GM18909 (cell line): ENCODE data around the gene MAN1A1.
A peak's percentile ranks its signal among the peaks of the same experiment; 100 is the strongest.

Experiments used
- ATAC-seq: cut with Tn5 transposase; IDR thresholded peaks from one replicate; pipeline ENCODE4 v1.9.1; 2021; ENCODE audit warnings: mild to moderate bottlenecking; ENCODE audit not compliant: unreplicated experiment, poor library complexity

MAN1A1 gene

DNA sequence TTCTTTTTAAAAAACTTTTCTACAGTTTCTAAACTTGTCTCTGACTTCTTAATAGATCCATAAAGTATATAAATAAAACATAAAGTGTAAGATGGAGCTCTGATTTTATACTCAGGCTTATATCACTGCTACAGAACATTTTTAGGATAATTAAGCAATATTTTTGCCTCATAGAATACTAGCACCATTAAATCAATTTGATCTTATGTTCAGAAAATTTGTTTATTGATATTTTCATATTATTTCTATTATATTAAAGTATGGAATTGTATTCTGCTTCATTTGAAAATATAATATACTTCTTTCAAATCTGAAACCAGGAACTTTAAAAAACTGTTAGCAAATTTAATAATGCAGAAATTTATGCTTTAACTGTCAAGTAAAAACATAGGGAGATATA, 106.5 kb downstream of the MAN1A1 start:
- no peak for ATAC-seq

DNA sequence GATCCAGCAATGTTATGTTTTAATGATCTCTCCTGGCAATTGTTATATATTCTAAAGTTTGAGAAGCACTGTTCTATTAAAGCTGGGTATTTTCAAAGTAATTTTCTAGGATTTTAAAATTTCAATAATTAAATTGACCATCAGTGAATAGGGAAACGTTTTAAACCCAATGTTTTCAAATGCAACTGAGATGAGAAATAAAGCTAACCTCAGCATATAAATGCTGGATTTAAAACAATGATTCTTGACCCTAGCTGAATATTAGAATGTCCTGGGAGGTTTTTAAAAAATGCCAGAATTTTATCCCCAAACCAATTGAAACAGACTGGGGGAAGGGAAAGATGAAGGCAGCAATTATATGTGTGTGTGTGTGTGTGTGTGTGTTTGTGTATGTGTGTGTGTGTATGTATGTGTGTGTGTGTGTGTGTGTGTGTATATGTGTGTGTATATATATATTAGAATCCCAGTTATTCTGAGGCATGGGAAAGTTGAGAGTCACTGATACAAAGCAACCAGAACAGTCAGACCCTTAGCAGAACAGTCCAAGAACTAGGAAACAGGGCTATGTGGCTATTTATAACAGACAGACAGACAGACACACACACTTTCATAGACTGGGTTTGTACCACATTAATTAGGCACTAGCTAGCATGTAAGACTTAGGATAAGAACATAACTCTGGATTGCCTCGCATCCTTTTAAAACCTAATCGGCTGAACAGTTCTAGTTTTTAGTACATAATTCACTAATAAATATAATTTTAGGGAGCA, 107.8 kb downstream of the MAN1A1 start:
- no peak for ATAC-seq

DNA sequence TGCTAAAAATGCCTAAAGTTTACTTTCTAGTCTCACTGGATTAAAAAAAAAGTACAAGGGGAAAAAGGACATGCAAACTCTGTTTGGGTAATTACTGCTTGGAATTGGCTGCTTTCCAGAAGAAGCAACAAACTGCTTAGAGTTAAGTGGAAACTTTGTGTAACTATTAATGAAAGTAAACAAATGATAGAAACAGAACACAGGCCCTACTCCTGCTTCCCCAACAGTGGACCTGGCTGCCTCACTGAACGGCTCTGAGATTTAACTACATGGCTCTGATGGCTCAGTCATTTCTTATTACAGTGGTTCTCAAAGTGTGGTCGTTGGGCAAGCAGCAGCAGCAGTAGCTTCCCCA, 108.5 kb downstream of the MAN1A1 start:
- ATAC-seq, result peak; percentile 82

DNA sequence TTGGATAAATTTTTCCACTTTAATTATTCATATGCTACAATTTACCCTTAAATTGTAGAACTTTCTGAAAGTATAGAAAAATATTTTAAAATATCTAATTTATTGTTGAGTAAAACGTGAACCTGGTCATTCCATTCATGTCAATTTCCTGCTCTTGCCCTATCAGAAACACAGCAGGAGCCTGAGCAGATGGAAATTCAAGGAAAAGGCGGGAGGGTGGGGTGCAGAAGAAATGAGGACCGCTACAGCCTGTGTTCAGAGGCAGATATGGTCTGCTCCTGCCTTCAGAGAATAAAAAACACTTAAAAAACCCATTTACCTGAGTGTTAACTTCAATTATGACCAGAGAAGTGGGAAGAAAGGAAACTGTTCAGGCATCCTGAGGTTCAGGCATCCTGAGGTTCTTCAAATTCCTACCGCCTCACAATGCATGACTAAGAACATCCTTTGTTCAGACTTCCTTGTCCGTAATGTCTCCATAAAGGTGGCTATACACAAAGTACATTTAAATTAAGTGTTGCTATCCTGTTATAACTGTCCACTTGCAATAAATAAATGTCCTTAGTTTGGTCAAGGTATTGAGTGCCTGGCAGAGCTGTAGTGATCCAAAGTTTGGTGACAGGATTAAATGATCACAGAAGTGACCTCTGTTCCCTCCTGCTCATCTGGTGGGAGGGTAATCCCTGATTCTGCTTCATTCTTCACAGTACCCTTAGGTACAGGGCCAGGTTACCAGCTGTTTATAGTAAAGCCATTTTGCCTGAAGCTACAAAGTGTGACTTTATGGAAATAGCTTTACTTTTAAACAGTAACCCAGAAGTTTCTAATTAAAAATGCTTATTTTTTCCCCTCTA, 109.1 kb downstream of the MAN1A1 start:
- ATAC-seq, result peak; percentile 53

DNA sequence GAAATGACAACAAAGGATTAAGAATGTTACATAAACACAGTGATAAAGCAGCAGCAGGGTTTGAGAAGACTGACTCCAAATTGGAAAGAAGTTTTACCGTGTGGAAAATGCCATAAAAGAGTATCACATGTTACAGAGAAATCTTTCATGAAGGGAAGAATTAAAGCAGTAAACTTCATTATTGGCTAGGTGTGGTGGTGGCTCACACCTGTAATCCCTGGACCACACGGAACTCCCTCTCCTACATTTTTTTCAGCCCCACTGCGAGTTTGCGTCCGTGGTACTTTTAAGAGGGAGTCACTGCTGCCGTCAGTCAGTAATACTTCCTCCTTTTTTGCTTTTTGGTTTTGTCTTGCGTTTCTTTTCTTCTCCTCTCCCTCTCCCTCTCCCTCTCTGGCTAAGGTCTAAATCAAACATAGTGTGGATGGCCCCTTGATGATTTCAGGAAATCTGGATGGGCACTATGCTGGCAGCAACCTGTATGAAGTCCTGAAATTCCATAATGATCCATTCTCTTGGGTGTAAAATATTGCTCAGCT, 112.3 kb downstream of the MAN1A1 start:
- ATAC-seq, result no peak

DNA sequence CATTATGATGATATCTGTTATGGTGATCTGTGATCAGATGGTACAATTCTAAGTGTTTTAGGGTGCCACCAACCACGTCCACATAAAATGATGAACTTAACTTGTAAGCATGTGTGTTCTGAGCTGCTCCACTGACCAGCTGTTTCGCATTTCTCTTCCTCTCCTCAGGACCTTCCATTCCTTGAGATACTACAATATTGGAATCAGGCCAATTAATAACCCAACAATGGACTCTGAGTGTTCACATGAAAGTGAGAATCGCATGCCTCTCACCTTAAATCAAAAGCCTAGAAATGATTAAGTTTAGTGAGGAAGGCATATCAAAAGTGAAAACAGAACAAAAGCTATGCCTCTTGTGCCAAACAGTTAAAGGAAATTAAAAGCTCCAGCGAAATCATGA, 114.6 kb downstream of the MAN1A1 start:
- no peak for ATAC-seq

DNA sequence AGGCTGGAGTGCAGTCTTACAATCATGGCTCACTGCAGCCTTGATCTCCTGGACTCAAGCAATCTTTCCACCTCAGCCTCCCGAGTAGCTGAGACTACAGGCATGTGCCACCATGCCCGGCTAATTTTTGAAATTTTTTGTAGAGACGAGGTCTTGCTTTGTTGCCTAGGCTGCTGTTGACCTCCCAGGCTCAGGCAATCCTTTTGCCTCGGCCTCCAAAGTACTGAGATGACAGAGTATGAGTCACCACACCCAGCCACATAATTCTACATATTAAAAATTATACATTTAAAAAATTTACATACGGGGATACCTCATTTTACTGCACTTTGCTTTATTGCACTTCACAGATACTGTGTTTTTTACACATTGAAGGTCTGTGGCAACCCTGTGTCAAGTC, 115.1 kb downstream of the MAN1A1 start:
- ATAC-seq, result no peak

DNA sequence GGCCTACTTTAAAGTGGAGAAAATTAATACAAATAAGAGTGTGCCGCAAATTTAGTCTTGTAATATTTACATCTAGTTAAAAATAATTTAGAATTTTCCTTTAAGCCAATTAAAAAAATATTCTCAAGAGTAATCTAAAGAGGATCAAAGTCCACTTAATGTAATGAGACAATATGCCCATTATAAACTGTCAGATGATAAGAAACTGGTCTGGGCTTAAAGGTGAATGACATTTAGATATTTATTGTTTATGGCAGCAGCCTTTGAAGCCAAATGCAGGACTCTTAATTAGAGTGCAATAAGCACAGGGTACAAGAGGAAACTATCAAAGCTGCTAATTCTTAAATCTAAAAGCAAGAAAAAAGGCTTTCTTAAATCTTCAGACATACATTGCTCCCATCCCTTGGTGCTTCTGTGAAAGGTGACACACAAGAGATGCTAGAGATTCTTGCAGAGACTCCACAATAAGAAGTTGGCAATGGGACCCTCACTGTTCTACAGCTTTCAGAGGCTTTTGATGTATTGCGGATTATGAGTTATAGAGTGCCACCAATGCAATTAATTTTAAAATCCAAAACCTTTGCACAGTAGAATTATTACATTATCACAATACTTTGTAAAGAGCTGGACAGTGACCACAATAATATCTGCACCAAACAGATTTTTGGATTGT, 116.1 kb downstream of the MAN1A1 start:
- no peak for ATAC-seq

DNA sequence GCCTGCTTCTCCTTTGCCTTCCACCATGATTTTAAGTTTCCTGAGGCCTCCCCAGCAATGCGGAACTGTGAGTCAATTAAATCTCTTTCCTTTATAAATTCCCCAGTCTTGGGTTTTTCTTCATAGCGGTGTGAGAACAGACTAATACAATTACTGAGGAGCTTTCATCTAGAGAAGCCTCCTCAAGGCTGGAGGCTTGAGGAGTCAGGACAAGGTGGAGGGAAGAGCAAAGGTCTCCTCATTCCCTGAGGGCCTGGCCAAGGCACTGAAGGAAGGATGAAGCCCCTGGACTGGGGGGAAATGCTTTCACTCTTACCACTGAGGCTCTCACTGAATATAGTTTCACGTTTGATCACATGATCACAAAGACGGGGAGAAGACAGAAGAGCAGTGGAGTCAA, 118.2 kb downstream of the MAN1A1 start:
- no peak for ATAC-seq

DNA sequence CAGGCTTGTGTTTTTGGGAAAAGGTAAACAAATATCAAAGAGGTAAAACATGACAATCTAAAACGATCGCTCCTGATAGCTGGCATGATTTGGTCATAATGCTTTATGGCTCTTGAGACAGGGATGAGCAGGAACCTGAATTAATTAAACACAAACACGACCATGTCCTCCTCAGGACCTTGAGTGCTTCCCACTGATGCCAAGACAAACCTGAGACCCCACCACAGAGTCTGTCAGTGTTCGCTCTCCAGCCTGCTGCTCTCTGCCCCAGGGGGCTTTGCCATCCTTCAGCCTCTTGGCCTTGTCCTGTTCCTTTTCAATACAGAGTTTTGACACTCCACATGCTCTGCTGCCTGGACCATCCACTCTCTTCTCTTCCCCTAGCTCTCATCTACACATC, 119.4 kb downstream of the MAN1A1 start:
- no peak for ATAC-seq

DNA sequence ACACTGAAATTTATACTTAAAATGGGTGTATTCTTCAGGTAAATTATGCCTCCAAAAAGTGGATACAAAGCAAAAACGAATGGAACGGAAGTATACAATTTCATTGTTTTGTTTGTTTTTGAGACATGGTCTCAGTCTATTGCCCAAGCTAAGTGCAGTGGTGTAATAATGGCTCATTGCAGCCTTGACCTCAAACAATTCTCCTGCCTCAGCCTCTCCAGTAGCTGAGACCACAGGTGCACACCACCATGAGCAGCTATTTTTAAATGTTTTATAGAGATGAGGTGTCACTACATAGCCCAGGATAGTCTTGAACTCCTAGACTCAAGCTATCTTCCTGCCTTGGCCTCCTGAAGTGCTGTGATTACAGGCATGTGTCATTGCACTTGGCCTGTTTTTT, 122.2 kb downstream of the MAN1A1 start:
- ATAC-seq, result no peak

DNA sequence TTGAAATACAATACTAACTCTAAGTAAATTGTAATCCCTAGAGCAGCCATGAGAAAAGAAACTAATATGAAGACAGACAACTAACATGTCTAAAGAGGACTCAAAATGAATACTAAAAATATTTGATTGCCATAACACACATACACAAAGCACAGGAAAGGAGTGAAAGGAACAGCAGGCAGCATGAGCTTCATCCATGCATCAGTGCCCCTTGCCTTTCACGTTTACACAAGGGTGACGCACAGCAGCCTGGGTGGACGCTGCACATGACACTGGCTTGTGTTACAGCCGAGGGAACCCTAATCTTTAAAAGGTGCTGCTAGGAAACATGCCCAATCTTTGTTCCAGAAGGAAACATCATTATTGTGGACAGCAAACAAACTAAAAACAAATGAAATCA, 123.5 kb downstream of the MAN1A1 start:
- ATAC-seq, result no peak

DNA sequence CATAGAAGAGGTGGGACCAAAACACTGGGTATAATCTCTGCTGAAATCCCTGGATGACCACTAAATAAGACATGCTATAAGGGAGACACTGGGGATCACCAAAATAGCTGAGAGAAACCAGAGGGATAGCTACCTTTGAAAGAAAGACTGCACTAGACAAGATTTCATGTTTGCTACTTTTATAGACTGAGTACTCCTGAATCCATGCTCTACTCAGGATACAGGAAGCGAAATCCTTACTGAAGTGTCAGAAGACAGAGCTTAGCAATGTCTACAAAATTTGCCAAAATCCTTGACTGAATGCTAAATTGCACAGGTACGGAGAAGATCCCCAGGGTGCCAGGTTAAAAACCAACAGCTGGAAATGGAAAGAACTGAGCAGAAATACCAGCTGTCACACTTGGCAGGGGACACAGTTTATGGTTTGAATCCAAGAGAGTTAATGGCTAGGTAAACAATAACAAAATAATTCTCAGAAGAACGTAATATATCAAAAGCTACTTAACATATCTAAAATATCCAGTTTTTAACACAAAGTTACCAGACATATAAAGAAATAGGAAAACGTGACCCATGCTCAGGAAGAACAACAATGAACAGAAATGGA, 125.4 kb downstream of the MAN1A1 start:
- ATAC-seq, result no peak

DNA sequence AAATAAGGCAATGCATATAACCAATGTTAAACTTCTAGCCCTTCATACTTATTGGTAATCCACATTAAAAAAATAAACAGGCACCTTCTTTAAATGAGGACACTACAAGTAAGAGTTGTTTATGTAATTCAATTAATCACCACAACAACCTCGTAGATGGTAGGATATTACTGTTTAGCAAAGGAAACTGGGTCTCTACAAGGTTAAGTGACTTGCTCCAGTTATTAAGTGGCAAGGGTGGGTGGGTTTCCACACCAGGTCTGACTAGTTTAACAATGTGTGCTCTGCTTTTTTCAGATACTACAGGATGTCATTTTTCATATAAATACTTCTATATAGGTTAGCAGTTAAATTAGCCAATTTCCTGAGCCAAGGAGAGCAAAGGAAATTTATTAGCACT, 129.1 kb downstream of the MAN1A1 start:
- no peak for ATAC-seq

DNA sequence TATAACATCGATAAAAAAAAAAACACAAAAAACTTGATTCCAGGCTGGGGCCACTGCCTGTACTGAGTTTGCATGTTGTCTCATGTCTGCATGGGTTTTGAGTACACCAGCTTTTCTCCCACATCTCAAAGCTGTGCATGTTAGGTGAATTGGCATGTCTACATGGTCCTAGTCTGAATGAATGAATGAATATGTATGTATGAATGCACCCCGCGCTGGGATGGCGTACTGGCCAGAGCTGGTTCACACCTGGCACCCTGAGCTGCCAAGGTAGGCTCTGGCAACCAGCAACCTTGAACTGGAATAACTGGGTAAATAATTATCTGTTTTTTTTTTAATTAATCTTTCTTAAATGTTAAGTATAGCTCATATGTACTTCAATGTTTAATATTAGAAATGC, 131.0 kb downstream of the MAN1A1 start:
- no peak for ATAC-seq

DNA sequence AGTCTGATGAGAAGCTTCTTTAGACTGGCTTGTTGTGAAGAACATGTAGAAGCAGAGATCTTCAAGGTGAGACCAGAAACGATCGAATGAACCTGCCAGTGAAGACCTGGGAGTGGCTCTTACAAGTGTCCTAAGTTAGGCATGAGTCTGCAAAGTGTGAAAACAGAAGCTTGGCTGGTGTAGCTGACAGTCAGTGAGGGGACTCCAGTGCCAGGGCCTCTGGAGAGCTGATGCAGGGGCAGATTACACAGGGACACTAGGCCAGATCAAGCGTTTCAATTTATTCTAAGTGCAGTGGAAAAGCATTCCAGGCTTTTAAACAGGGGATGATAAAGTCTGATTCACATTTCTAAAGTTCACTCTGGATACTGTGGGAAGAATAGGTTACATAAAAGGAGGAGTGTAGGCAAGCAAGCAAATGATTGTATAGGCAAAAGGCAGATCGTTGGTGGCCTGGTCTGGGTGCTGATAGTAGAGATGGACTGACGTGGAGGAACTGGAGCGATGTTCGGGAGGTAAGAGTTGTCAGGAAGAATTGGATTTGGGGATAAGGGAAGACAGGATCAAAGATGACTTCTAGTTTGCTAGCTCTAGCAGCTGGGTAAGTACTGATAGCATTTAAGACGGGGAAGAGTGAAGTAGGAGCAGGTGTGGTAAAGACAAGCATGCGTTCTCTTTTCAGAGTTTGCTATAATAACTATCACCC, 133.5 kb downstream of the MAN1A1 start:
- no peak for ATAC-seq

DNA sequence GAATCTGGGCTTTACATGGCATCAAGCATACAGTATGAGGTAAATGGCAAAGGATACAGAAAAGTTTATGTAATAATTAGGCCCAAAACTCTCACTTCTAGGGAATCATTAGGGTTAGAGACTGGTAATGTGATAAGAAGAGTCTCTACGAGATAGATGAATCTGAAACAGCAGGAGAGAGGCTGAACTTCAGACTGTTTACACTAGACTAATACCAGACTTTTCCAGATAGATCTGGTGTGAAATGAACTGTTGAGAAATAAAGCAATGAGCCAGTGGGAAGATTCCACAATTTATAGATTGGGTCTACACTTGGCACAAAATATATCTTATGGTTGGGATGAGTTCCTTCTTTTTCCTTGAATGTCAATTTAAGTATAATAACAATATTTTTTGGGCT, 134.3 kb downstream of the MAN1A1 start:
- no peak for ATAC-seq

DNA sequence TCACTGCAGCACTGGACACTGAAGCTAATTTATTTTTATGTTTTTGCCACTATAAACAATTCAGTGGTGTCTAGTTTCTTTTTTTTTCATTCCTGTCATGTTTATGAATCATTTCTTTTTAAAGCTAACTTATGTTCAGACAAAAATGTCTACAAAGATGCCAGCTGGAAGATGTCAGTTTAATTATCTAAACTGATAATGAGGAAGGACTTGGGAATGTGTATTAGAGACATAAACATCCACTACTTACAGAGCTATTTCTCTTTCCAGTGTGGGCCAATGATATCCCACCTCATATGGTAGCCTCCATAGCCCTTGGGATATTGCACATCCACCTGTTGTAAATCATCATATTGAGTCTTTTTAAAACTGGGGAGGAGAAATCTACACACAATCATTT, 139.0 kb downstream of the MAN1A1 start:
- ATAC-seq, result no peak

DNA sequence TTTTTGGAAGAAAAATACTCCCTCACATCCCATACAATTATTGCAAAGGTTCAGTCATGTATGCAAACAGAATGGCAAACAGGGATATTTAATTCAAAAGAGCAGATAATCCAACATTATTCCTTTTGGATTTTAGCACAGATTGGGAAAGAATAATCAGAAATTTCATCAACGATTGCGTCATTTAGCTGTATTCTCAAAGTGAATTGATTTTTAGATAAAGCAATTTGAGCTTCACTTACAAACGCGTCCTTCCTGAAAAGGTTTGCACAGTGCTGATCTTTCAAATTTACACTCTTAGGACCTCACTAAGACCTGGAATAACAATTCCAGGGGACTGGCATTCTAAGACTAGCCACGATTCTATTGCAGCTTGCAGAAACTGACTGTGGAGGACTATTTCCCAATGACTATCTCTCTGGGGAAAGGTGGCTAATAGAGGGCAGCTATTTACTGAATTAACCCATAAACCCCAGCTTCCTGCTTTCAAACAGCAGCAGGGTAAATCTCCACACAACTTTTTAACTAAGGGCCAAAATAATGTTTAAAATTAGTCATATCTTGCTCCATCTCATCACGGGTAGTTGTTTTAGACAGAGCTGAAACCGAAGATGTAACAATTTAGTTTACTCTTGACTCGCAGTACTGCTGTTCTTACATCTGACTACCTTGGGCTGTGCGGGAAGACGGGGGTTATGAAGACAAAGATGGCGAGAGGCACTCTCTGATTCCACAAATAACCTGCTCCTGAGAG, 139.9 kb downstream of the MAN1A1 start:
- peak; percentile 65 for ATAC-seq
